ENCODE results near the gene C7orf33. TPM values are rescaled to one million over a fixed set of nuclear protein-coding genes. Genes with fewer than 3 reads are reported as not detected.

Gene C7orf33
- total and polyA plus RNA-seq, 9 of the 15 experiments (the other 6 are each of a cell fraction or from before 2014, with no cell fraction given): 0.04 TPM; not detected in 8

DNA sequence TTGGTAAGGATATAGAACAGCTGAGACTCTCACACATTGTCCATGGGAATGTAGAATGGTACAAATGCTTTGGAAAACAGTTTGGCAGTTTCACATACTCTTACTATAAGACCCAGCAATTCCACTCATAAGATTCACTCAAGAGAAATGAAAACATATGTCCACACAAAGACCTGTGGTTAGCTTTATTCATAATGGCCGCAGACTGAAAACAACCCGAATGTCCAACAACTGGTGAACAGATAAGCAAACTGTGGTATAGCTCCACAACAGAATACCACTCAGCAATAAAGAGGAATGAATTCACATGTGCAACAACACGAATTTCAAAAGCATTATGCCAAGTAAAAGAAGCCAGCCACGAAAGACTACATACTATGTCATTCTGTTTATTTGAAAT, 74.7 kb downstream of the C7orf33 start:
- ChIA-PET POLR2A (interaction anchor here (0.7 to 1.4 kb wide), 2 partner anchors 9 to 12 kb away, joined by 3 to 4 read pairs; no protein-coding TSS in a partner anchor), CTCF (ENCODE audit: low intra/inter-chr PET ratio) (interaction anchor here (0.5 kb wide), 1 partner anchor 959 kb away, joined by 3 read pairs; no protein-coding TSS in a partner anchor)
- ATAC-seq (no peak), FAIRE-seq (no peak), DNase-seq (ENCODE audit: extremely low read depth in 1 of 4, low spot score in 3 of 4) (no peak)
- no peak for TF ChIP-seq TRIM28 (IDR thresholded peaks at IDR 0.05)
- no peak for TF ChIP-seq ZC3H11A (IDR thresholded peaks at IDR 0.05; ENCODE audit: low read depth, low read length)
- Histone ChIP-seq H3K9me1 (ENCODE audit: control insufficient read depth, insufficient read depth, low read length) (no peaks in the 10 kb centered on the region), H3K4me1 (replicated peaks in 1 of 2; ENCODE audit: control insufficient read depth in 2 of 2, insufficient read depth in 2 of 2, low read length in 2 of 2) (no peaks in the 10 kb centered on the region), H3K9me3 (replicated peaks; ENCODE audit: control insufficient read depth, insufficient read depth, low read depth, low read length) (no peaks in the 10 kb centered on the region), H3K27me3 (ENCODE audit: control insufficient read depth in 2 of 2, insufficient read depth in 2 of 2, low read length in 2 of 2) (peaks cover 18 to 20% of the 10 kb centered on the region in 2 experiments), H3K9ac (ENCODE audit: insufficient read depth in 1 of 2, low read depth in 2 of 2, low read length in 2 of 2) (no peak overlapping the region), H3K79me2 (ENCODE audit: control insufficient read depth, insufficient read depth, low read length) (no peaks in the 10 kb centered on the region), H4K20me1 (replicated peaks; ENCODE audit: control insufficient read depth, insufficient read depth, low read length) (no peaks in the 10 kb centered on the region), H2AFZ (ENCODE audit: low read depth, low read length) (no peak overlapping the region), H3K36me3 (ENCODE audit: control insufficient read depth, insufficient read depth, low read length) (no peaks in the 10 kb centered on the region), H3K4me3 (no peak overlapping the region), H3K27ac (ENCODE audit: extremely low read depth, low read depth, low read length) (no peak overlapping the region), H3K4me2 (ENCODE audit: insufficient read depth, low read length) (no peak overlapping the region)
- intact Hi-C loops (cut with micrococcal nuclease) (no loop called here), in situ Hi-C loops (cut with MboI) (no loop called here)
- no TSS peak for BruUV-seq (replicated peaks)
- 1% methylated on average over 4 of the region's 4 CpGs for WGBS (ENCODE audit: insufficient coverage, low coverage, missing lambda C conversion rate)

Other genes starting within 250 kb of the C7orf33 start
- 63.3 and 64.6 TPM in 2 replicates for gene CUL1, start 108.1 kb downstream of the C7orf33 start, total RNA-seq (2014; rRNA removed)
- 96.5 and 101 TPM in 2 replicates for gene CUL1, start 108.1 kb downstream of the C7orf33 start, total RNA-seq (2014; rRNA removed; fragmentation: Illumina TruSeq; extraction: Trizol)
- gene CUL1, start 108.1 kb downstream of the C7orf33 start, total RNA-seq (2015; rRNA removed; fragmentation: Illumina TruSeq; extraction: Trizol): 91.6 and 98.5 TPM in 2 replicates
- 86.0 and 86.4 TPM in 2 replicates for gene CUL1, start 108.1 kb downstream of the C7orf33 start, total RNA-seq (2021)
- 80.3 and 105 TPM in 2 replicates for gene CUL1, start 108.1 kb downstream of the C7orf33 start, polyA plus RNA-seq (2011; rRNA removed)
- gene CUL1, start 108.1 kb downstream of the C7orf33 start, polyA plus RNA-seq (2014; fragmentation: Illumina TruSeq; extraction: Trizol): 95.6 and 107 TPM in 2 replicates
- gene CUL1, start 108.1 kb downstream of the C7orf33 start, polyA plus RNA-seq (2014; fragmentation: Nextera tagmentation; extraction: Ambion mirVana): 10 to 100 TPM; 31.5 to 43.8 TPM
- 94.5 and 104 TPM in 2 replicates for gene CUL1, start 108.1 kb downstream of the C7orf33 start, polyA plus RNA-seq (2014; rRNA removed)